ENCODE results near the gene NR1H4.
"Not testable (repeated sequence)": the region's sequence is repeated elsewhere in the genome, so short reads cannot be mapped to it uniquely, and the experiment has no call there.

Gene NR1H4

DNA sequence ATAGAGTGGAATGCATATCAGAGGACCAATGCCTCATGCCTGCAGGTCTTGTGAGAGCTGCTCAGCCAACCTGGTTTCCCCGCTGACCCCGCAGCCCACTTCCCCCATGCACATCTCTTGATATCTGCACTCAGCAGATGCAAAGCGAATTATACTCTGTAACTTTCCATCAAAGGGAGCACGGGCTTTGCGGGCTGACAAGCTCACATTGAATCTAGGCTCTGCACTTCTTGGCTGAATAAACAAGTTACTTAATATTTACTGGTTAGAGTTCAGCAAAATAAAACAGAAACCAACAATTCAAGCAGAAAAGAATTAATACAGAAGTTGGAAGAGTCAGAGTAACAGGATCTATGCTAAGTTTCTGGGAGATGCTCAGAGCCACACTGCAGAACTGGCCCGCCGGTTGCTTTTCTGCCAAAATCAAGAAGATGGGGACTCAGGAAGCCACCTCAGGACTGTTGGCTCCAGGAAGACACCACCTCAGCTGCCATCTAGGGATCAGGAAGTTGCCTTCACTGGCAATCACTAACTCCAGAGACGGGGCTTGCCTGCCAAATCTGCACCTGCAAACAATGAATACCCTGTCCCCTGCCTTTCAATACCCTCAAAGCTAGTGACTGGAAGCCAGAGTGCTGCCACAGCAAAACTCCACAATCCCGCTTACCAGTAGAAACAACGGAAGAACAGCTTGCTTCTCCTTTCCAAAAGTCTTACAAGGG, 46.5 kb downstream of the NR1H4 start:
- DNase-seq, result no peak

DNA sequence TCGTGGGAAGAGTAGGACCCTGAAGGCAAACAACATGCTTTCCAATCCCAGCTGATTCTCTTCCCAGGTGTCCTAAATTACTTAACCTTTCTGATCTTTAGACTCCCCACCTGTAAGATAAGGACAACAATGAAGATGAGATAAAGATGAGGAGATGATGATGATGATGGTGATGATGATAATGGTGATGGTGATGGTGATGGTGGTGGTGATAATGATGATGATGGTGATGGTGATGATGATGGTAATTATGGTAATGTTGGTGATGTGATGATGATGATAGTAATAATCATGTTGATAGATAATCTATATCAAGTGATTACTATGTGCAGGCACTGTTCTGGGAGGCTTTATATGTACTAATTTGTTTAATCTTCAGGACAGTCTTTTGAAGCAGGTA, 48.3 kb downstream of the NR1H4 start:
- DNase-seq, result no peak

GRCh38 chr12:100528034-100528433, 54.4 kb downstream of the NR1H4 start:
- no peak for DNase-seq

DNA sequence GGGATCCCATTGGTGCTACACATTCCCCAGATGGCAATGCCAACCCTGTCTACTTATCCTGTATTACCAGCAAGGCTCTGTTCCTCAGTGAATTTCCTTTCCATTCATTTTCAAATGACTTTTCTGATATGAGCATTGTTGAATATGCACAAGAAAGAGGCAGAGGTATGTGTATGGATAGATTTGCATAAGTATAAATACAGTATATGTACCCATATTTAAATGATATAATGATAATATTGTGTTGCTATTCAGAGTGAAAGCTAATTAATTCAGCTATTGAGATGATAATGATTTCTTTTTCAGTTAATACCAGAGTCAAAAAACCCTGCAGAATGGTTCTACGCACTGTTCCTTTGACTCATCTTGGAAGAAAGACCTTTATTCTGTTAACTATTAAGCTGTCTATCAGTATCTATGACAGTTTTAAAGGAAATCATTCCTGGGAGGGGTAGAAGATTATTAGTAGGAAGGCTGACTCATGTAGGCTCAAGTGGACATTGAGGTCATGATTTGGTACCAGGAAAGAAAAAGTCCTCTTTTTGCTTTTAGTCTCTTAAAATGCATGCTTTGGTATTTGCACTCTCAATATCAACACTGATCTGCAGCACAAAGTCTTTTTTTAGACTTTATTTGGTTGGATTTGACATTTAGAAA, 54.9 kb downstream of the NR1H4 start:
- DNase-seq, result no peak

- no peak for DNase-seq
Observed at GRCh38 chr12:100529756-100530350, 56.2 kb downstream of the NR1H4 start.

DNA sequence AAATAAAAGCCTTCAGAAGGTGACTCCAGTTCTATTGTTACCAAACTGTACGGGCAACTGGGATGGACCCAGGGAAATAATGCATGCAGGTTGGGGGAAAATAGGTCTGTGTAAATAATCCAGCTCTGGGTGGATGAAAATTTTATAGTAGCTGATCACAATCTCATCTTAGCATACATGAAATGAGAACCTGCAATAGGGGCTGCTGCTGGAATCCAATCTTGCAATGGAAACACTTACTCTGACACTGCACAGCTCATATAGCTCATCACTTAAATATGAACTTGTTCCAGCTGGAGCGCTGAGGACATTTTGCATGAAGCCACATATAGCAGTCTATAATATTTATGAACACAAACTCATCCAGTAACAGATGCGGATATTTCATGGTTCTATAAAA, 59.7 kb downstream of the NR1H4 start:
- no peak for DNase-seq

GRCh38 chr12:100534625-100535227, 61.1 kb downstream of the NR1H4 start:
- no peak for DNase-seq

DNA sequence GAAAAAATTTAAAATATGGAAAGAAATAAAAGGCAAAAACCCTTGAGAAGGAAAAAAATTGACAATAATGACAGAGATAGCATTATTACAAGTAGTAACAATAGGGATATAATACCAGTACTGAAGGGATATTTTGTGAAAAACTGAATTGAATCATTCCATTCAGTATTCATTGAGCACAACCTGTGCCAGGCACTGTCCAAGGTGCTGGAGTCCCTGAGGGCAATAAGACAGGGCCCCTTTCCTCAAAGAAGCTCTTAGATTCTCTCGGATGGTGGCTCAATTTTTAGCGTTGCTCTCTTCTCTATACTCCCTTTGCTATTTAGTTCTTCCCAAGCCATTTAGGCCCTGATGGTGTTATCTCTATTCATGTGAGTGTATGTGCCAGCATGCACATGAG, 65.5 kb downstream of the NR1H4 start:
- DNase-seq, result no peak

- DNase-seq, result no peak
Observed at GRCh38 chr12:100544165-100544564, 70.5 kb downstream of the NR1H4 start.

DNA sequence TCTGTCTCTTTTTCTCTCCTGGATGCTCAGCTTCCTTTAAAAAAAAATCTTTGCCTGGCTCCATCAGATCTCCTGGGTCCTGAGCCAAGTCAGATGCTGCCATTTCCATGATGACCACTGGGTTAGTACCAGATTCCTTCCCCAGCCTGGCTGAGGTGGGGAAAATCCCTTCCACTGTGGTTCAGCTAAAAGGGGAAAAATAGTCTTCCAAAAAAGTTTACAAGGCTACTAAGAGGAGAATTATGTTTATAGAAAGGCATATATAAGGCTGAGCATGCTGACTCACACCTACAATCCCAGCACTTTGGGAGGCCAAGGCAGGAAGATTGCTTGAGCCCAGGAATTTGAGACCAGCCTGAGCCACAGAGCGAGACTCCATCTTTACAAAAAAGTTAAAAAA, 71.4 kb downstream of the NR1H4 start:
- no peak for DNase-seq

DNA sequence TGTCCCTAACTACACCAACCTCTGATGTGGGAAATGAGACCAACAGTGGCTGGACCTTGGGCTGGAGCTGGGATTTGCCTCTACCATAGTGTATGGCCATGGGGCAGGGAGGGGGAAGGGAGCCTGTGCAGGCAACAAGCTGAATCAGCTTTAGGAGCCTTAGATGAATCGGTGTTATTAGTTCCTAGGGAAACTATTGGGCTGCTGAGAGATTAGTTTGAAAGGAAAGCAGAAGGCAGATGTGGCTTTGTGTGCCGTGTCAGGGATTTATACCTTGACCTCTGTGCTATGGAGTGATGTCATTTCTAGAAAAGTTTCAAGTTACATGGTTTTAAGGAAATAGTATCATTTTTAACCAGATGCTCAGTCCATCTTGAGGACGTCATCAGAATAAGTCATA, 80.3 kb downstream of the NR1H4 start:
- DNase-seq, result no peak

DNA sequence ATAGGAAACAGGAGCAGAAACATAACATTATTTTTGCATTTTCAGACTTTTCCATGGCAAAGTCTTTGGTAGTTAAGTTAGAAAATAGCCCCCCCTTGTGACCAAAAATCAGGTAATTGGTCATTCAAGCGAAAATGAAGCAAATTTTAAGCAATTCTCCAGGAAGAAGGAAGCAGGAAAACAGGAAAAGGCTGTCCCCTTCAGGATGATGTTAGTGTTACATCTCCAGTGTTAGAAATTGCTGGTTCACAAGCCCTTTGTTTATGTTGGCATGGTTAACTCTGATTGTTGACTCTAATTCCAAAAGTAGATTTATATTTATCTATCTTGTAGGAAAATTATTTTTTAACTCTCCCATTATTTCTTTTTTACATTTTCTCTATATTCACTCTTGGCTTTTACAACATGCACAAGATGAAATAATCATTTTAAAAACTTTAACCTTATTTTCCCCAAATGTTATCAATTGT, 81.0 kb downstream of the NR1H4 start:
- no peak for DNase-seq

DNA sequence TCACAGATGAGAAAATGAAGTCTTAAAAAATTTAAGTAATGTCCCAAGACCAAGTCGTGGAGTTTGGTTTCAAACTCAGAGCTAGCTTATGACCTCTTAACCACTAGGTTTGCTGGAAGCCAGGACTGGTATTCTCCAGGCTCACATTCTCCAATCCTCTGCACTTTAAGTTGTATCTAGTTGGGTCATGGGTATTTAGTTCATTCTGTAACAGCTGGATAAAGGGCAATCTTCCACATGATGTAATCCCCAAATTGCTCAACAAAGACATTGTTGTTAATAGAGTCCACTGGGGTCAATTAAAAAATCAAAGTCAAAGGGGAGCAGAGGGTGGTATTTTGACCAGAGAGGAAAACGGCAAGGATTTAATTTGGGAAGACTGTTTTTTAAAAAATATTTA, 82.1 kb downstream of the NR1H4 start:
- no peak for DNase-seq

DNA sequence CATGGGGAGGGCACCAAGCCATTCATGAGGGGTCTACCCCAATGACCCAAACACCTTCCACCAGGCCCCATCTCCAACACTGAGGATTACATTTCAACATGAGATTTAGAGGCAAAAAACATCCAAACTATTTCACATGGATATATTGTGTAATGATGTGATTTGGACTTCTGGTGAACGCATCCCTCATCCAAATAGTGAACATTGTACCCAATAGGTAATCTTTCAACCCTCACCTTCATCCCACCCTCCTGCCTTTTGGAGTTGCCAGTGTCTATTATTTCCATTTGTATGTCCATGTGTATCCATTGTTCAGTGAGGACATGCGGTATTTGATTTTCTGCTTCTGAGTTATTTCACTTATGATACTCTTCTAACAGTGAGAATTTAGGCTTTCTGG, 83.7 kb downstream of the NR1H4 start:
- DNase-seq, result no peak

- not testable (repeated sequence) for DNase-seq
Observed at GRCh38 chr12:100559261-100559660, 85.6 kb downstream of the NR1H4 start.

- DNase-seq, result no peak
Observed at GRCh38 chr12:100564090-100564489, 90.4 kb downstream of the NR1H4 start.

DNA sequence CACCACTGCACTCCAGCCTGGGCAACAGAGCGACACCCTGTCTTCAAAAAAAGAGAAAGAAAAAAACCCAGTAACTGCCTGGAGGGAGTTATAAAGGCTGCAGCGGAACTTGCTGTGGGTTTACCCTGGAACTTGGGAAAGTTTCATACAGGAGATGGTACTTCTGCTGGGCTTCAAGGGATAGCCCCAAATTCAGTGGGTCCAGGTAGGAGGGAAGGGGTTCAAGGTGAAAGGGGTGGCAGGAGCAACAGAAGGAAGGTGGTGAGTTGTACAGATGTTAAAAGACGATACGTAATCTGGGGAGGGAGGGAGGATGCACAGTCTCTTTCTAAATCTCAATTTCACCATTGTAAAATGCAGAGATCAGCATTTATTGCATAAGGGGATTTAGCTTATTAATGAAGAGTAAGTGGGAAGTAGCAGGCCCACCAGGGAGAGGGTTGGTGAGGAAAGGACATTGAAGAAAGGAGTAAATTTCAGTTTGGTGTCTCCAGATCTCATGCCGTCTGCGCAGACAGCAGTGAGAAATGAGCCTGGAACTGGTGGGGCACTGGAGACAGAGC, 91.3 kb downstream of the NR1H4 start:
- no peak for DNase-seq

- DNase-seq, result no peak
Observed at GRCh38 chr12:100565987-100566545, 92.4 kb downstream of the NR1H4 start.

DNA sequence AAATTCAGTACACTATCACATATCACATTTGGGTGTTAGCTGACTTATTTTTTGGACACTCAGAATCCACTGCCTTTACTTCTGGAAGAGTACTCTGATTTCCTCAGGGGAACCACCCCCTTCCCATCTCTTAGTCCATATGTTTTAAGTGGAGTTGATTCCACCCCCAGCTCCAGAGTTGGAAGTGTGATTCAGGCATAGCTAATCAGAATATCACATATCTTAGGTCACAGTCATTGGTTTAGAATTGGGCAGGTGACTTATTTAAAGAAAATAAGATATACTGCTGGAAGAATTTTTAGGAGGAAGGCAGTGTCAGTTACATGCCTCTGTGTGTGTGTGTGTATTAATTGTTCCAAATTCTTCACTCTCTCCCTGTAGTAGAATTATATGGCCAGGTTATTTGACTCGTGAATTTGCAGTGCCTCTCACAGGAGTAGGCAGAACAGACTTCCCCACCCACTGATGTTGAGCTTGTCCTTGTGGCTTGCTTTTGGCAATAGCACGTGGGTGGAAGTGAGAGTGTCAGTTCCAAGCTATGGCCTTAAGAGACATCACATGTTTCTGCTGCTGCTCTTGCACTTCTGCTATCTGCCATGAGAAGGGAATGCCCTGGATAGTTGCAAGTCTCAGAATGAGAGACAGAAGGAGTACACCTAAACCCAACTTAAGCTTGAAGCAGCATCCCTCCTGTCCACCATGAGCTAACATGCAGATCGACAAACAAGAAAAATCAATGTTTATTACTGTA, 93.4 kb downstream of the NR1H4 start:
- no peak for DNase-seq

DNA sequence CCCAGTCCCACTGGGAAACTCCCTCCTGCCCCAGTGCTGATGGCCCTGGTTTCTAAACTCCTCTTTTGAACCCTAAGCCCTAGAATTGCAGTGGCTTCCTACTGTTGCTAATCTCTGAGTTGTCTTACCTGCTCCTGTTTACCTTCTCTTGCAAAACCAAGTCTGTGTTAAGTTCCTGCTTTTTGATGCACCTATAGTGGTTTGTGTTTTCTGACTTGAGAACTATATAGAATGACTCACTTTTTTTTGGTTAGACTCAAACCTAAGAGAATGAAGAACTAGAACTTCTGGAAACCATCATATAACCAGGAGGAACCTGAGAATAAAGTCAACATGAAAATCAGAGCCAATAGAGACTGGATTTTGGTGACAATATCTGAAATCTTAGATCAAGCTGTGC, 94.3 kb downstream of the NR1H4 start:
- DNase-seq, result no peak

GRCh38 chr12:100572184-100572583, 98.5 kb downstream of the NR1H4 start:
- DNase-seq, result no peak

All from stimulated activated CD4-positive, alpha-beta T cell treated with anti-CD3 and anti-CD28 coated beads, Interleukin-2, amount 100 ng/mL, for 48 hours (primary cell).